GM23338 (cell line): ENCODE results near the gene KIAA1217. TPM values are rescaled to one million over a fixed set of nuclear protein-coding genes. Genes with fewer than 3 reads are reported as not detected.

Experiments used
- microRNA counts: library from miRNA; unstranded; fragments of <30 nt; microRNA quantifications from one replicate; lab custom pipeline; 2017
- microRNA-seq: library from miRNA; unstranded; fragments of <30 nt; microRNA quantifications from one replicate; pipeline ENCODE4, GENCODE V29; 2017
- polyA plus RNA-seq: library from polyadenylated mRNA; unstranded; fragments of >200 nt; fragmentation: Nextera tagmentation; extraction: Ambion mirVana; gene quantifications from 2 replicates; pipeline ENCODE4 v1.2.1, GENCODE V29; 2016
- small RNA-seq: library from RNA; depleted of rRNA; stranded (forward); fragments of <200 nt; gene quantifications from one replicate; pipeline ENCODE3, GENCODE V24; 2014; ENCODE audit warnings: low replicate concordance
- total RNA-seq: library from RNA; depleted of rRNA; stranded (reverse); fragments of >200 nt; shearing (Covaris generic); gene quantifications from 2 replicates; pipeline ENCODE4 v1.2.3, GENCODE V29; 2014

Gene KIAA1217
- total and polyA plus RNA-seq, 2 experiments from 2014 or later = 6.4 to 9.1 TPM

MicroRNAs encoded within 50 kb of the gene (microRNA counts, 767-probe panel; counts per million panel counts)
- not detected for microRNA hsa-miR-603 (lab: Ali Mortazavi, UCI)

Small RNAs within 50 kb of the gene (microRNA-seq; reads per million reads assigned to microRNA genes)
- not detected for gene MIR603

Small RNAs within 50 kb of the gene (small RNA-seq; reads per million reads assigned to genes)
- gene AC063961.1 (not detected), gene MIR603 (not detected)
